IMR-90 (cell line): ENCODE results near the gene ANKS3. TPM values are rescaled to one million over a fixed set of nuclear protein-coding genes. Genes with fewer than 3 reads are reported as not detected.

Experiments
- ATAC-seq: fragments of 200-7000 bp; cut with Tn5 transposase; 2 replicates; pipeline ENCODE4 v1.9.1; 2020; ENCODE audit warnings: low read depth, mild to moderate bottlenecking, moderate library complexity
- BruUV-seq: library from RNA; stranded (reverse); fragments of 400-500 nt; replicated peaks from 2 replicates; lab custom pipeline; 2021; lab: Mats Ljungman, UMichigan
- CTCF ChIA-PET: fragments of 300-600 bp; formaldehyde crosslinking; extraction: SDS; loops from one replicate; lab custom pipeline; 2021; ENCODE audit warnings: antibody characterized with exemption; lab: Yijun Ruan, JAX
- POLR2A ChIA-PET: fragments of 300-600 bp; sonication (Branson Sonifier 250); formaldehyde crosslinking; loops from one replicate; lab custom pipeline; 2022; ENCODE audit warnings: antibody characterized with exemption; ENCODE audit not compliant: unreplicated experiment; lab: Charles Lee
- DNase-seq: peaks from one replicate; pipeline ENCODE4 v3.0.0; 2013
- H2AFZ ChIP-seq: replicated peaks from 2 replicates; pipeline ENCODE3; 2013; ENCODE audit warnings: low read length, mild to moderate bottlenecking; ENCODE audit not compliant: poor library complexity
- H2AK5ac ChIP-seq: 2 replicates; pipeline ENCODE4 v1.6.1; 2013; ENCODE audit warnings: low read depth, low read length, inconsistent platforms
- H2AK9ac ChIP-seq: replicated peaks from 2 replicates; pipeline ENCODE3; 2013; ENCODE audit warnings: mild to moderate bottlenecking, low read depth, low read length, moderate library complexity; ENCODE audit not compliant: poor library complexity
- H2BK120ac ChIP-seq: 2 replicates; pipeline ENCODE4 v1.6.1; 2013; ENCODE audit warnings: low read depth, low read length, inconsistent platforms
- H2BK15ac ChIP-seq: 3 replicates; pipeline ENCODE4 v1.6.1; 2013; ENCODE audit warnings: low read depth, low read length, inconsistent platforms
- H2BK20ac ChIP-seq: 2 replicates; pipeline ENCODE4 v1.6.1; 2013; ENCODE audit warnings: low read depth, mild to moderate bottlenecking, inconsistent platforms, low read length, moderate library complexity
- H2BK5ac ChIP-seq: 2 replicates; pipeline ENCODE4 v1.6.1; 2013; ENCODE audit warnings: mild to moderate bottlenecking, low read depth, low read length, inconsistent platforms; ENCODE audit not compliant: poor library complexity, severe bottlenecking
- H3K14ac ChIP-seq: replicated peaks from 2 replicates; pipeline ENCODE4 v1.6.1; 2013; ENCODE audit warnings: low read depth, low read length, inconsistent platforms
- H3K18ac ChIP-seq: 2 replicates; pipeline ENCODE4 v1.6.1; 2013; ENCODE audit warnings: low read depth, low read length, control low read depth
- H3K23ac ChIP-seq: 2 replicates; pipeline ENCODE4 v1.6.1; 2013; ENCODE audit warnings: low read depth, low read length, inconsistent platforms
- H3K27ac ChIP-seq: 2 replicates; pipeline ENCODE4 v1.5.1; 2013; ENCODE audit warnings: mild to moderate bottlenecking, control low read depth, low read length; ENCODE audit not compliant: insufficient read depth
- H3K27me3 ChIP-seq: 2 replicates; pipeline ENCODE4 v1.6.1; 2013; ENCODE audit warnings: low read length; ENCODE audit not compliant: control insufficient read depth, insufficient read depth
- H3K36me3 ChIP-seq: 2 replicates; pipeline ENCODE4 v1.6.1; 2013; ENCODE audit warnings: low read length, mixed read lengths; ENCODE audit not compliant: control insufficient read depth, insufficient read depth
- H3K4ac ChIP-seq: 2 replicates; pipeline ENCODE4 v1.6.1; 2013; ENCODE audit warnings: low read depth, low read length, inconsistent platforms
- H3K4me1 ChIP-seq: 2 replicates; pipeline ENCODE4 v1.6.1; 2013; ENCODE audit warnings: low read length, mixed read lengths; ENCODE audit not compliant: control insufficient read depth, insufficient read depth
- H3K4me2 ChIP-seq: 2 replicates; pipeline ENCODE4 v1.6.1; 2013; ENCODE audit warnings: low read depth, mild to moderate bottlenecking, control low read depth, low read length, moderate library complexity
- H3K4me3 ChIP-seq: 2 replicates; pipeline ENCODE4 v1.5.1; 2013; ENCODE audit warnings: low read depth, mild to moderate bottlenecking, control low read depth, low read length, moderate library complexity; ENCODE audit not compliant: insufficient read depth
- H3K56ac ChIP-seq: 2 replicates; pipeline ENCODE4 v1.6.1; 2013; ENCODE audit warnings: low read length, inconsistent platforms; ENCODE audit not compliant: insufficient read depth; ENCODE audit errors: extremely low read depth
- H3K79me1 ChIP-seq, 2 experiments: 2 replicates each; pipeline ENCODE4 v1.6.1; 2013; ENCODE audit warnings: low read length in 2 of 2, inconsistent platforms in 1 of 2, low read depth in 1 of 2
- H3K9ac ChIP-seq: 2 replicates; pipeline ENCODE4 v1.6.1; 2013; ENCODE audit warnings: low read depth, low read length, control low read depth
- H3K9me1 ChIP-seq: 2 replicates; pipeline ENCODE4 v1.6.1; 2013; ENCODE audit warnings: low read length, inconsistent platforms; ENCODE audit not compliant: insufficient read depth
- H3K9me3 ChIP-seq: 2 replicates; pipeline ENCODE4 v1.6.1; 2013; ENCODE audit warnings: low read length; ENCODE audit not compliant: control insufficient read depth, insufficient read depth
- H4K20me1 ChIP-seq: 2 replicates; pipeline ENCODE4 v1.6.1; 2013; ENCODE audit warnings: low read length, inconsistent platforms; ENCODE audit not compliant: insufficient read depth
- H4K5ac ChIP-seq: 2 replicates; pipeline ENCODE4 v1.6.1; 2013; ENCODE audit warnings: mild to moderate bottlenecking, low read depth, low read length, control low read depth
- H4K8ac ChIP-seq, 2 experiments: 2 replicates each; pipeline ENCODE4 v1.6.1; 2013; ENCODE audit warnings: low read depth in 2 of 2, low read length in 2 of 2, control low read depth in 1 of 2, inconsistent platforms in 1 of 2
- H4K91ac ChIP-seq: 2 replicates; pipeline ENCODE4 v1.6.1; 2013; ENCODE audit warnings: low read depth, low read length, inconsistent platforms; ENCODE audit not compliant: insufficient read depth
- BHLHE40 ChIP-seq: fragments of 150-350 bp; IDR thresholded peaks from 2 replicates; pipeline ENCODE4 v1.6.1; 2016; ENCODE audit warnings: mild to moderate bottlenecking, low read depth, low read length
- CHD1 ChIP-seq: IDR thresholded peaks from 2 replicates; pipeline ENCODE4 v1.6.1; 2012; ENCODE audit warnings: low read depth, low read length, improper control_type of control experiment
- FOS ChIP-seq: fragments of 150-350 bp; IDR thresholded peaks from 2 replicates; pipeline ENCODE4 v1.6.1; 2016; ENCODE audit warnings: low read depth, low read length
- MAFK ChIP-seq: IDR thresholded peaks from 2 replicates; pipeline ENCODE4 v1.6.1; 2012; ENCODE audit warnings: low read depth, low read length, improper control_type of control experiment
- MAZ ChIP-seq: IDR thresholded peaks from 2 replicates; pipeline ENCODE4 v1.6.1; 2012; ENCODE audit warnings: low read depth, mild to moderate bottlenecking, low read length, improper control_type of control experiment, moderate library complexity, borderline replicate concordance
- MXI1 ChIP-seq: IDR thresholded peaks from 2 replicates; pipeline ENCODE4 v1.6.1; 2012; ENCODE audit warnings: low read depth, mild to moderate bottlenecking, low read length, moderate library complexity, borderline replicate concordance
- NFE2L2 ChIP-seq: fragments of 150-350 bp; IDR thresholded peaks from 2 replicates; pipeline ENCODE4 v1.6.1; 2016; ENCODE audit warnings: low read depth, mild to moderate bottlenecking, low read length
- POLR2A ChIP-seq: IDR thresholded peaks from 2 replicates; pipeline ENCODE4 v1.6.1; 2012; ENCODE audit warnings: mild to moderate bottlenecking, low read depth, low read length
- RAD21 ChIP-seq: IDR thresholded peaks from 2 replicates; pipeline ENCODE4 v1.6.1; 2012; ENCODE audit warnings: low read length, improper control_type of control experiment
- RCOR1 ChIP-seq: IDR thresholded peaks from 2 replicates; pipeline ENCODE4 v1.6.1; 2012; ENCODE audit warnings: mild to moderate bottlenecking, low read length, improper control_type of control experiment; ENCODE audit not compliant: insufficient replicate concordance
- RFX5 ChIP-seq: IDR thresholded peaks from 2 replicates; pipeline ENCODE4 v1.8.0; 2012; ENCODE audit warnings: low read depth, mild to moderate bottlenecking, low read length, moderate library complexity
- SMC3 ChIP-seq: fragments of 150-350 bp; IDR thresholded peaks from 2 replicates; pipeline ENCODE4 v1.6.1; 2016; ENCODE audit warnings: low read depth, mild to moderate bottlenecking, antibody characterized with exemption, low read length, moderate library complexity
- WGBS, 2 experiments: methylation state at CpG; one replicate each; pipeline versions ENCODE4 v1.1.5 to v1.1.7; 2013; ENCODE audit warnings: missing lambda C conversion rate in 2 of 2; ENCODE audit not compliant: insufficient read length in 1 of 2; ENCODE audit errors: extremely low coverage in 2 of 2; 5-methylcytosine and 5-hydroxymethylcytosine counted together
- dilution Hi-C: fragments of 300-500 bp; cut with HindIII; formaldehyde crosslinking; loops from one replicate; pipeline ENCODE4 v1.14.3; 2018; ENCODE audit warnings: low sequenced_read_pairs; ENCODE audit not compliant: unreplicated experiment
- in situ Hi-C: fragments of 300-500 bp; cut with MboI; formaldehyde crosslinking; loops from 3 replicates; pipeline ENCODE4 v1.14.3; 2019; ENCODE audit warnings: low sequenced_read_pairs, inconsistent platforms, mixed read lengths
- intact Hi-C: fragments of 100-400 bp; cut with micrococcal nuclease; formaldehyde crosslinking; loops from 2 replicates; pipeline ENCODE4 v1.10.0; 2022
- polyA plus RNA-seq, 3 experiments: library from polyadenylated mRNA; depleted of rRNA; stranded (reverse); fragments of >200 nt; gene quantifications; 2 replicates each; pipeline ENCODE4 v1.2.3, GENCODE V29; 2012; ENCODE audit warnings: low replicate concordance in 1 of 3
- total RNA-seq: library from RNA; depleted of rRNA; stranded (reverse); fragments of >200 nt; gene quantifications from 2 replicates; pipeline ENCODE4 v1.2.3, GENCODE V29; 2012
- TF ChIP-seq, protein P1 (sequence below): conservative IDR thresholded peaks from 2 replicates; pipeline ENCODE4 v1.5.1; 2012; ENCODE audit warnings: mild to moderate bottlenecking, low read depth, low read length, improper control_type of control experiment
- TF ChIP-seq, protein P2 (sequence below): fragments of 150-350 bp; IDR thresholded peaks from 2 replicates; pipeline ENCODE4 v1.6.1; 2017; ENCODE audit warnings: mild to moderate bottlenecking, antibody characterized with exemption, low read length, low read depth
- TF ChIP-seq, protein P3 (sequence below): fragments of 150-350 bp; IDR thresholded peaks from 2 replicates; pipeline ENCODE4 v1.6.1; 2016; ENCODE audit warnings: low read depth, mild to moderate bottlenecking, low read length, moderate library complexity, borderline replicate concordance

ANKS3 gene
- total and polyA plus RNA-seq, 2 of the 4 experiments (the other 2 are of a cell fraction) = 24.4 to 25.0 TPM

DNA sequence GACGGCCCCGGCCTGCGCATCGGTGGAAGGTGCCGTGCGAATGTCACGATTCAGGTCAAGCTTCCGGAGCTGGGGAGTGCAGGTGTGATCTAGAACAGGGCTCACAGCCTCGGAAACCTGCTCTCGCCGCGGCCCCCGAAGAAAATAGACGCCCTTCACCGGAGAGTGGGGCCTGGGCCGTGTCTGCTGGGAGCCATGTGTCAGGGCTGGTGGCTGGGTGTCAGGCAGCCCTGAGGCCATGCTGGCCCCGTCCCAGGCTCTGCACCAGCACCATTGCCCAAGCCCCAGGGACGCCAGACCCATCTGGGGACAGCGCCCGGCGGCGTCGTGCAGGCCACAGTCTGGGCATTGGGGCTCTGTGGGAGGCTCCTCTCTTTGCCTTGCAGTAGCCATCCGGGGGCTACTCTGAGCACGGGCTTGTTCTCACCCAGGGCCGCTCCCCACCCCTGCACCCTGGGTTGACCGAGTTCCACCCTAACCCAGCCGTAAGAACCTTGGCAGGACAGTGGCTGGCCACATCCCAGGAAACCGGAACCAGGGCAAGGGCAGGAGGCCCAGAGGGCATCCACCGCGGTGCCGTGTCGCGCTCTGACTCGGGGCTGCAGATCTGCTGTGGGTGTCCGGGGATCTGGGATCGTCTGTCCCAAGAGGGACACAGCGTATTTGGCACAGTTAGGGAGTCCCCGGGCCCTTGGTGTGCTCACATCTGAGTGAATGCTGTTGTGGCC, 46.0 kb downstream of the ANKS3 start:
- Histone ChIP-seq H2AFZ (no peak overlapping the region), H4K8ac (no peak overlapping the region), H3K79me1 (0 out of 4 replicates have a peak, but pooled peaks cover 0 to 2% of the 10 kb centered on the region in 2 experiments), H2AK5ac (no peak overlapping the region), H2BK120ac (no peak overlapping the region), H2BK5ac (no peak overlapping the region), H3K9me1 (peaks cover 5% of the 10 kb centered on the region; the same call in 1 of the 2 replicates), H4K5ac (no peak overlapping the region), H4K20me1 (no peaks in the 10 kb centered on the region; the same call in none of the 2 replicates), H3K9me3 (no peaks in the 10 kb centered on the region), H3K4me2 (no peak overlapping the region), H3K56ac (no peak overlapping the region), H2AK9ac (peak overlapping the region; percentile 37), H3K23ac (no peak overlapping the region), H4K91ac (no peak overlapping the region), H3K18ac (no peak overlapping the region), H3K27ac (no peak overlapping the region), H2BK20ac (no peak overlapping the region), H3K36me3 (peaks cover 46% of the 10 kb centered on the region), H3K4me3 (no peak overlapping the region), H2BK15ac (no peak overlapping the region), H3K4ac (no peak overlapping the region), H3K9ac (no peak overlapping the region), H3K4me1 (peaks cover 2% of the 10 kb centered on the region; the same call in 1 of the 2 replicates), H3K27me3 (no peaks in the 10 kb centered on the region), H3K14ac (no peak overlapping the region)
- no TSS peak for BruUV-seq
- dilution Hi-C loops (no loop called here), in situ Hi-C loops (no loop called here), intact Hi-C loops (no loop called here)
- DNase-seq (no peak), ATAC-seq (no peak)
- TF ChIP-seq MXI1 = no peak
- TF ChIP-seq, protein P1, sequence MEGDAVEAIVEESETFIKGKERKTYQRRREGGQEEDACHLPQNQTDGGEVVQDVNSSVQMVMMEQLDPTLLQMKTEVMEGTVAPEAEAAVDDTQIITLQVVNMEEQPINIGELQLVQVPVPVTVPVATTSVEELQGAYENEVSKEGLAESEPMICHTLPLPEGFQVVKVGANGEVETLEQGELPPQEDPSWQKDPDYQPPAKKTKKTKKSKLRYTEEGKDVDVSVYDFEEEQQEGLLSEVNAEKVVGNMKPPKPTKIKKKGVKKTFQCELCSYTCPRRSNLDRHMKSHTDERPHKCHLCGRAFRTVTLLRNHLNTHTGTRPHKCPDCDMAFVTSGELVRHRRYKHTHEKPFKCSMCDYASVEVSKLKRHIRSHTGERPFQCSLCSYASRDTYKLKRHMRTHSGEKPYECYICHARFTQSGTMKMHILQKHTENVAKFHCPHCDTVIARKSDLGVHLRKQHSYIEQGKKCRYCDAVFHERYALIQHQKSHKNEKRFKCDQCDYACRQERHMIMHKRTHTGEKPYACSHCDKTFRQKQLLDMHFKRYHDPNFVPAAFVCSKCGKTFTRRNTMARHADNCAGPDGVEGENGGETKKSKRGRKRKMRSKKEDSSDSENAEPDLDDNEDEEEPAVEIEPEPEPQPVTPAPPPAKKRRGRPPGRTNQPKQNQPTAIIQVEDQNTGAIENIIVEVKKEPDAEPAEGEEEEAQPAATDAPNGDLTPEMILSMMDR = no peak
- no peak for TF ChIP-seq SMC3
- no peak for TF ChIP-seq NFE2L2
- TF ChIP-seq BHLHE40 = no peak
- no peak for TF ChIP-seq MAZ
- no peak for TF ChIP-seq FOS
- TF ChIP-seq RCOR1 = no peak
- TF ChIP-seq RFX5 = no peak
- TF ChIP-seq POLR2A = no peak
- TF ChIP-seq MAFK = no peak
- no peak for TF ChIP-seq RAD21
- no peak for TF ChIP-seq CHD1
- TF ChIP-seq, protein P2, sequence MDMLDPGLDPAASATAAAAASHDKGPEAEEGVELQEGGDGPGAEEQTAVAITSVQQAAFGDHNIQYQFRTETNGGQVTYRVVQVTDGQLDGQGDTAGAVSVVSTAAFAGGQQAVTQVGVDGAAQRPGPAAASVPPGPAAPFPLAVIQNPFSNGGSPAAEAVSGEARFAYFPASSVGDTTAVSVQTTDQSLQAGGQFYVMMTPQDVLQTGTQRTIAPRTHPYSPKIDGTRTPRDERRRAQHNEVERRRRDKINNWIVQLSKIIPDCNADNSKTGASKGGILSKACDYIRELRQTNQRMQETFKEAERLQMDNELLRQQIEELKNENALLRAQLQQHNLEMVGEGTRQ = no peak
- TF ChIP-seq, protein P3, sequence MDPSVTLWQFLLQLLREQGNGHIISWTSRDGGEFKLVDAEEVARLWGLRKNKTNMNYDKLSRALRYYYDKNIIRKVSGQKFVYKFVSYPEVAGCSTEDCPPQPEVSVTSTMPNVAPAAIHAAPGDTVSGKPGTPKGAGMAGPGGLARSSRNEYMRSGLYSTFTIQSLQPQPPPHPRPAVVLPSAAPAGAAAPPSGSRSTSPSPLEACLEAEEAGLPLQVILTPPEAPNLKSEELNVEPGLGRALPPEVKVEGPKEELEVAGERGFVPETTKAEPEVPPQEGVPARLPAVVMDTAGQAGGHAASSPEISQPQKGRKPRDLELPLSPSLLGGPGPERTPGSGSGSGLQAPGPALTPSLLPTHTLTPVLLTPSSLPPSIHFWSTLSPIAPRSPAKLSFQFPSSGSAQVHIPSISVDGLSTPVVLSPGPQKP = no peak
- ChIA-PET POLR2A (no interaction called here), CTCF (no interaction called here)
- 92% methylated on average over 29 of the region's 39 CpGs; no CpG with 5 or more reads in 1 of the 2 experiments for WGBS, 2 experiments
